Right lobe of liver (tissue), 6 donors: ENCODE measurements around the gene CTDP1. TPM values are rescaled to one million over a fixed set of nuclear protein-coding genes. Genes with fewer than 3 reads are reported as not detected.
A peak's percentile ranks its signal among the peaks of the same experiment; 100 is the strongest.
"Not testable (repeated sequence)": the region's sequence is repeated elsewhere in the genome, so short reads cannot be mapped to it uniquely, and the experiment has no call there.

Experiments
- ATAC-seq, 4 donors: fragments of 200-7000 bp; cut with Tn5 transposase; one replicate each; pipeline ENCODE4 v1.9.1; 2020; ENCODE audit warnings: mild to moderate bottlenecking in 4 of 4, moderate library complexity in 4 of 4
- DNase-seq, 3 donors: peaks; one replicate each; pipeline ENCODE4 v3.0.0-alpha.2; 2020
- H3K27ac ChIP-seq, 3 donors: fragments of 200-600 bp; one replicate each; pipeline ENCODE4 v1.8.0; 2022
- H3K27me3 ChIP-seq, 2 donors: fragments of 200-600 bp; one replicate each; pipeline ENCODE4 v1.8.0; 2022
- H3K36me3 ChIP-seq, 4 donors: fragments of 200-600 bp; sonication (generic) in 1 of 4; one replicate each; pipeline versions ENCODE4 v1.5.1 to v1.8.0; 2017 to 2022; ENCODE audit warnings: control low read depth in 1 of 4
- H3K4me1 ChIP-seq, 4 donors: fragments of 200-600 bp; sonication (generic) in 1 of 4; one replicate each; pipeline versions ENCODE4 v1.5.1 to v1.8.0; 2017 to 2022; ENCODE audit warnings: control low read depth in 1 of 4
- H3K4me3 ChIP-seq, 3 donors: fragments of 200-600 bp; one replicate each; pipeline ENCODE4 v1.8.0; 2022
- H3K9me3 ChIP-seq, 4 donors: fragments of 200-600 bp; sonication (generic) in 1 of 4; one replicate each; pipeline versions ENCODE4 v1.5.1 to v1.8.0; 2017 to 2022; ENCODE audit warnings: control low read depth in 1 of 4
- POLR2A ChIP-seq: fragments of 450-650 bp; IDR thresholded peaks from one replicate; pipeline ENCODE4 v1.6.1; 2017; ENCODE audit warnings: antibody characterized with exemption, mild to moderate bottlenecking
- WGBS: methylation state at CpG from one replicate; pipeline ENCODE4 v1.1.6; 2018; ENCODE audit warnings: low coverage, low lambda C conversion rate; ENCODE audit not compliant: insufficient coverage; ENCODE audit errors: missing lambda C conversion rate; 5-methylcytosine and 5-hydroxymethylcytosine counted together
- intact Hi-C, 2 donors: fragments of 100-400 bp; cut with DNase I; formaldehyde crosslinking; loops; one replicate each; pipeline versions ENCODE4 v1.11.2 to v1.14.1; 2022
- total RNA-seq, 6 experiments: library from RNA; depleted of rRNA in 2 of 6; stranded (reverse); fragments of >200 nt in 2 of 6; fragmentation: NEBNext Ultra II Directional in 3 of 6; extraction: Animal tissue kit (Norgen Biotek cat#: 25700) in 3 of 6; gene quantifications; one replicate each; pipeline versions ENCODE4 v1.1.0 to v1.2.4, GENCODE V29; 2016 to 2023
- TF ChIP-seq, protein P1 (sequence below), 4 donors: fragments of 200-600 bp in 3 of 4; fragments of 450-650 bp in 1 of 4; IDR thresholded peaks; one replicate each; pipeline versions ENCODE4 v1.5.1 to v1.8.0; 2016 to 2022; ENCODE audit warnings: antibody characterized with exemption in 4 of 4, mild to moderate bottlenecking in 2 of 4
- donor health status: DM: no; HTN: yes; CAD: no.
- donor health status: DM: no; HTN: no; CAD: no.
- donor health status: DM: no; HTN: no; CAD: no.
- donor health status: DM: no; HTN: yes; CAD: no.
- donor health status: DM: no; HTN: yes; CAD: no.

Gene CTDP1
- total RNA-seq, 6 experiments from 2014 or later, result 7.5 to 10.4 (median 8.2) TPM

- no peaks in the 10 kb centered on the region for H3K4me1 ChIP-seq
- WGBS, result 96% methylated on average over 9 of the region's 15 CpGs
- intact Hi-C loops, result no loop called here
- TF ChIP-seq POLR2A, result no peak
- TF ChIP-seq, protein P1, sequence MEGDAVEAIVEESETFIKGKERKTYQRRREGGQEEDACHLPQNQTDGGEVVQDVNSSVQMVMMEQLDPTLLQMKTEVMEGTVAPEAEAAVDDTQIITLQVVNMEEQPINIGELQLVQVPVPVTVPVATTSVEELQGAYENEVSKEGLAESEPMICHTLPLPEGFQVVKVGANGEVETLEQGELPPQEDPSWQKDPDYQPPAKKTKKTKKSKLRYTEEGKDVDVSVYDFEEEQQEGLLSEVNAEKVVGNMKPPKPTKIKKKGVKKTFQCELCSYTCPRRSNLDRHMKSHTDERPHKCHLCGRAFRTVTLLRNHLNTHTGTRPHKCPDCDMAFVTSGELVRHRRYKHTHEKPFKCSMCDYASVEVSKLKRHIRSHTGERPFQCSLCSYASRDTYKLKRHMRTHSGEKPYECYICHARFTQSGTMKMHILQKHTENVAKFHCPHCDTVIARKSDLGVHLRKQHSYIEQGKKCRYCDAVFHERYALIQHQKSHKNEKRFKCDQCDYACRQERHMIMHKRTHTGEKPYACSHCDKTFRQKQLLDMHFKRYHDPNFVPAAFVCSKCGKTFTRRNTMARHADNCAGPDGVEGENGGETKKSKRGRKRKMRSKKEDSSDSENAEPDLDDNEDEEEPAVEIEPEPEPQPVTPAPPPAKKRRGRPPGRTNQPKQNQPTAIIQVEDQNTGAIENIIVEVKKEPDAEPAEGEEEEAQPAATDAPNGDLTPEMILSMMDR (IDR thresholded peaks at IDR 0.05), result no peak
- no peak overlapping the region for H3K4me3 ChIP-seq
- H3K9me3 ChIP-seq, result no peaks in the 10 kb centered on the region
- DNase-seq, result no peak
- no peak for ATAC-seq
- peaks cover 0 to 12% (median 5%) of the 10 kb centered on the region in 4 donors for H3K36me3 ChIP-seq
- H3K27me3 ChIP-seq, result no peaks in the 10 kb centered on the region
- no peak overlapping the region for H3K27ac ChIP-seq
Observed at GRCh38 chr18:79739440-79739778, 59.8 kb downstream of the CTDP1 start.

DNA sequence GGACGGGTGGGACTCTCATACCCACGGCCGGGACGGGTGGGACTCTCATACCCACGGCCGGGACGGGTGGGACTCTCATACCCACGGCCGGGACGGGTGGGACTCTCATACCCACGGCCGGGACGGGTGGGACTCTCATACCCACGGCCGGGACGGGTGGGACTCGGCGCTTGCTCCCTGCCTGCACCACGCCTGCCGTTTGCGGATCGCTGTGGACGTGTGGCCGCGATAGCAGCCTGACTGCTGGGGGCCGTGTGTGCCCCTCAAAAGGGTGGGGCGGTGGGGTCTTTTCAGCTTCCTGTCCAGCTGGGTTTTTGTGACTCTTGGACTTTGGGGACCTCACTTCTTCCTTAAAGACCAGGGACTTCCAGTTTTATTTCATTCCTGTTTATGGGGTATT, 60.4 kb downstream of the CTDP1 start:
- H3K27ac ChIP-seq, intact Hi-C loops, H3K4me1 ChIP-seq, ATAC-seq, H3K4me3 ChIP-seq, H3K9me3 ChIP-seq, H3K27me3 ChIP-seq: not testable (repeated sequence)
- WGBS, result no CpG with 5 or more reads among the region's 27 CpGs
- peak in 1 of 3 donors; percentile 36 for DNase-seq
- peaks cover 0 to 12% (median 4%) of the 10 kb centered on the region in 4 donors for H3K36me3 ChIP-seq

DNA sequence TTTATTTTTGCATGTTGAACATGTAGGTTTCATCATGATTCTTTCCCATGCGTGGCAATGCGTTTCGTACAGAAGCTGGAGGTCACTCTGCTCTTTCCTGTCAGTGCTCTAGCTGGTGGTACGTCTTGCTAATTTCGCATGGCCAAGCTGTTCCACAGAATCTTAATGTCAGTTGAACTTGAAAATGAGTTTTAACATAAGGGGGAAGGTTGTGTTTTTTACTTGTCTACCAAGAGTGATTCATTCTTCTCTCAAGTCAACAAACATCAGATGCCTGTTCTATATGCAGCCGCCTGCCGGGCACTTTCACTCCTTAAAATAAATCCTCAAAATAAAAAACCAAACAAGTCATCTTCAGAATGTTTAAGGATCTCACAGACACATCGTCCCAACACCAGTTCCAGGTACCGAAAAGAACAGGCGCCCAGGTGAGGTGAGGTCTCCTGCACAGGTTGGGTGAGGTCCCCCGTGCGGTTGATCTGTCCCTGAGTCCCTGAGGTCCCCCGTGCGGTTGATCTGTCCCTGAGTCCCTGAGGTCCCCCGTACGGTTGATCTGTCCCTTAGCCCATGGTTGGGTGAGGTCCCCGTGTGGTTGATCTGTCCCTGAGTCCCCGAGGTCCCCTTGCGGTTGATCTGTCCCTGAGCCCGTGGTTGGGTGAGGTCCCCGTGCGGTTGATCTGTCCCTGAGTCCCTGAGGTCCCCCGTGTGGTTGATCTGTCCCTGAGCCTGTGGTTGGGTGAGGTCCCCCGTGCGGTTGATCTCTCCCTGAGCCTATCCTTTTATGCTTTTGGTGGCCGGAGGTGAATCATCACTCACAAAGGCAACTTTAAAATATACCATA, 61.1 kb downstream of the CTDP1 start:
- TF ChIP-seq, protein P1 (IDR thresholded peaks at IDR 0.05), result no peak
- no peak for TF ChIP-seq POLR2A
- ATAC-seq (no peak), DNase-seq (peak in 1 of 3 donors; percentile 38)
- H3K27me3 ChIP-seq, result no peaks in the 10 kb centered on the region
- H3K27ac ChIP-seq, result no peak overlapping the region
- no peak overlapping the region for H3K4me3 ChIP-seq
- intact Hi-C loops, result no loop called here
- H3K36me3 ChIP-seq, result peaks cover 0 to 12% (median under 1%) of the 10 kb centered on the region in 4 donors
- no peaks in the 10 kb centered on the region for H3K9me3 ChIP-seq
- 96% methylated on average over 20 of the region's 26 CpGs for WGBS
- H3K4me1 ChIP-seq, result no peaks in the 10 kb centered on the region

- no peaks in the 10 kb centered on the region for H3K9me3 ChIP-seq
- intact Hi-C loops, result no loop called here
- whole genome bisulfite sequencing, result 81% methylated on average over 7 of the region's 8 CpGs
- ATAC-seq (no peak), DNase-seq (peak in 1 of 3 donors; percentile 8)
- TF ChIP-seq, protein P1 (IDR thresholded peaks at IDR 0.05), result no peak
- TF ChIP-seq POLR2A, result no peak
- H3K27ac ChIP-seq, result no peak overlapping the region
- H3K27me3 ChIP-seq, result no peaks in the 10 kb centered on the region
- peaks cover 0 to 12% (median 0%) of the 10 kb centered on the region in 4 donors for H3K36me3 ChIP-seq
- H3K4me3 ChIP-seq, result no peak overlapping the region
- no peaks in the 10 kb centered on the region for H3K4me1 ChIP-seq
Observed at GRCh38 chr18:79741362-79741700, 61.7 kb downstream of the CTDP1 start.

DNA sequence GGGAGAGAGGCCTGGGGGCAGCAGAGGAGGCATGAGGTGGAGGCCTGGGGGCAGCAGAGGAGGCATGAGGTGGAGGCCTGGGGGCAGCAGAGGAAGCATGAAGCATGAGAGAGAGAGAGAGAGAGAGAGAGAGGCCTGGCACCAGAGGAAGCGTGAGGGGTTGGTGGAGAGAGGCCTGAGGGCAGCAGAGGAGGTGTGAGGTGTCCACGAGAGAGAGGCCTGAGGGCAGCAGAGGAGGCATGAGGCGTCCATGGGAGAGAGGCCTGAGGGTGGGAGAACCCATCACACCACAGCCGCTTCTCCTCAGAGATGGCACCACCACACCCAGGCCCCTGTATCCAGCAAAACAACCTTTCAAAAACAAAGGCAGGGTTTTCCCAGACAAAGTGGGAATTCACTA, 62.5 kb downstream of the CTDP1 start:
- H3K27ac ChIP-seq, result no peak overlapping the region
- no peaks in the 10 kb centered on the region for H3K4me1 ChIP-seq
- H3K4me3 ChIP-seq, result no peak overlapping the region
- peak in 1 of 3 donors; percentile 22 for DNase-seq
- peak in 1 of 4 donors; percentile 11 for ATAC-seq
- intact Hi-C loops, result no loop called here
- no peaks in the 10 kb centered on the region for H3K9me3 ChIP-seq
- 100% methylated on average over 3 of the region's 4 CpGs for WGBS
- peaks cover 0 to 12% (median 0%) of the 10 kb centered on the region in 4 donors for H3K36me3 ChIP-seq
- no peaks in the 10 kb centered on the region for H3K27me3 ChIP-seq
- no peak for TF ChIP-seq POLR2A
- TF ChIP-seq, protein P1 (IDR thresholded peaks at IDR 0.05), result no peak
